ENCODE data around the gene ORAI3. TPM values are rescaled to one million over a fixed set of nuclear protein-coding genes. Genes with fewer than 3 reads are reported as not detected.
A peak's percentile ranks its signal among the peaks of the same experiment; 100 is the strongest.

The ORAI3 gene
- total RNA-seq, result 39.0 TPM

DNA sequence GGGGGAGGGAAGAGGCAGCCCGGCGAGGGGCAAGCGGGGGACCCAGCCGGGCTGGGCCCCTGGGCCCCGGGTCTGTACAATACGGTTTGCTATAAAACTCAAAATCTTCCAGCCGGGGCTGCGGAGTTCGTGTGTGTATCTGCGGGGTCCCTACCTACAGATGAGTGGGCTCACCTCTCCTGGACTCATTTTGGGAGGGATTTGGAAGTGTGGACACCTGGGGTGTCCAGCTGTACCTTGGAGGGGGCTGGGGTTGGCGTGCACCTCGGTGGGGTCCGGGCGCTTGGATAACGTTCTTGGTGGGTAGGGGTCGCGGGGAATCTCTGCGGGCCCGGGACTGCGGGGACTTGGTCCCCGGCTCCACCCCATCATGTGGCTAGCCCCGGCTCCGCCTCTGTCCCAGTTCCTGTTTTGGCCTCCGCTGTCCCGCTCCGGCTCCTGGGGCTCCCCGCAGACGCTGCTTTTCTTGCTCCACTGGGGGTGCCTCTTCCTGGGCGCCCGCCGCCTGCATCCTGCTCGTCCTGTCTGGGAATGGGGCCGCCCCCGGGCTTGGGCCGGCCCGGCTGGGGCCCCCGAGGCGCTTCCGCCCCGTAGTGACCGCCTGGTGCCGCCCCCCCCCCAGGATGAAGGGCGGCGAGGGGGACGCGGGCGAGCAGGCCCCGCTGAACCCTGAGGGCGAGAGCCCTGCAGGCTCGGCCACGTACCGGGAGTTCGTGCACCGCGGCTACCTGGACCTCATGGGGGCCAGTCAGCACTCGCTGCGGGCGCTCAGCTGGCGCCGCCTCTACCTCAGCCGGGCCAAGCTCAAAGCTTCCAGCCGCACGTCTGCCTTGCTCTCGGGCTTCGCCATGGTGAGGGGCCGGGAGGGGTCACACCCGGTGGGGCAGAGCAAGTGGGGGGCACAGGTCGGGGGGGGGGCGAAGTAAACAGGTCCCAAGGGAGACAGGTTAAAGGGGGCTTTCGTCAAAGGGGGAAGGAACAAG, at the start of gene ORAI3:
Gene ORAI3 (plus strand): TSS at position 402 of the 983 bp plus-strand sequence. CDS start 222 bp downstream, at position 624.
- Histone ChIP-seq H3K9me3 (no peaks in the 10 kb centered on the region), H3K27ac (peak within 1 kb of the TSS; percentile 90 to 93), H3K27me3 (no peaks in the 10 kb centered on the region), H3K4me1 (peaks cover 11 to 33% of the 10 kb centered on the region in 2 donors), H3K4me3 (peak within 1 kb of the TSS; percentile 81 to 92), H3K36me3 (peaks cover 6 to 10% of the 10 kb centered on the region in 2 donors)
- TF ChIP-seq, protein P1, sequence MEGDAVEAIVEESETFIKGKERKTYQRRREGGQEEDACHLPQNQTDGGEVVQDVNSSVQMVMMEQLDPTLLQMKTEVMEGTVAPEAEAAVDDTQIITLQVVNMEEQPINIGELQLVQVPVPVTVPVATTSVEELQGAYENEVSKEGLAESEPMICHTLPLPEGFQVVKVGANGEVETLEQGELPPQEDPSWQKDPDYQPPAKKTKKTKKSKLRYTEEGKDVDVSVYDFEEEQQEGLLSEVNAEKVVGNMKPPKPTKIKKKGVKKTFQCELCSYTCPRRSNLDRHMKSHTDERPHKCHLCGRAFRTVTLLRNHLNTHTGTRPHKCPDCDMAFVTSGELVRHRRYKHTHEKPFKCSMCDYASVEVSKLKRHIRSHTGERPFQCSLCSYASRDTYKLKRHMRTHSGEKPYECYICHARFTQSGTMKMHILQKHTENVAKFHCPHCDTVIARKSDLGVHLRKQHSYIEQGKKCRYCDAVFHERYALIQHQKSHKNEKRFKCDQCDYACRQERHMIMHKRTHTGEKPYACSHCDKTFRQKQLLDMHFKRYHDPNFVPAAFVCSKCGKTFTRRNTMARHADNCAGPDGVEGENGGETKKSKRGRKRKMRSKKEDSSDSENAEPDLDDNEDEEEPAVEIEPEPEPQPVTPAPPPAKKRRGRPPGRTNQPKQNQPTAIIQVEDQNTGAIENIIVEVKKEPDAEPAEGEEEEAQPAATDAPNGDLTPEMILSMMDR (IDR thresholded peaks at IDR 0.05), result no peak
- intact Hi-C loops (cut with DNase I), result loop anchor here (2.0 kb wide), 1 partner anchor 26 kb away; the partner anchor contains the start of gene FBXL19
- peak in 1 of 2 donors; percentile 86 for DNase-seq (ENCODE audit: low spot score in 2 of 2)

DNA sequence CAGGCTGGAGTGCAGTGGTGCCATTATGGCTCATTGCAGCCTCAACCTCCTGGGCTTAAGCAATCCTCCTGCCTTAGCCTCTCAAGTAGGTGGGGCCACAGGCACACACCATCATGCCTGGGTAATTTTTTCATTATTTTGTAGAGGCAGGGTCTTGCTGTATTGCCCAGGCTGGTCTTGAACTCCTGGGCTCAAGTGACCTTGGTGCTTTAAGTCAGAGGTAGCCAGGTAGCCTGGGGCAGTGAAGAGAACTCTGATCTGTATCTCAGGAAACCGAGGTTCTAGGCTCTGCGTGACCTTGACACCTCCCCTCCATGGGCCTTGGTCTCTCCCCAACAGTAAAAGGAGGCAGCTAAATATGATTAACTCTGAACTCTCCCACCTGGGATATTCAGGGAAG, 49.1 kb upstream of the ORAI3 start:
- intact Hi-C loops (cut with DNase I), result no loop called here
- no peaks in the 10 kb centered on the region for H3K36me3 ChIP-seq
- H3K27me3 ChIP-seq, result no peaks in the 10 kb centered on the region
- H3K4me3 ChIP-seq, result no peak overlapping the region
- no peak overlapping the region for H3K27ac ChIP-seq
- H3K4me1 ChIP-seq, result peaks cover 14 to 18% of the 10 kb centered on the region in 2 donors
- no peak for DNase-seq (ENCODE audit: low spot score in 2 of 2)
- H3K9me3 ChIP-seq, result no peaks in the 10 kb centered on the region
- TF ChIP-seq, protein P1 (IDR thresholded peaks at IDR 0.05), result no peak

DNA sequence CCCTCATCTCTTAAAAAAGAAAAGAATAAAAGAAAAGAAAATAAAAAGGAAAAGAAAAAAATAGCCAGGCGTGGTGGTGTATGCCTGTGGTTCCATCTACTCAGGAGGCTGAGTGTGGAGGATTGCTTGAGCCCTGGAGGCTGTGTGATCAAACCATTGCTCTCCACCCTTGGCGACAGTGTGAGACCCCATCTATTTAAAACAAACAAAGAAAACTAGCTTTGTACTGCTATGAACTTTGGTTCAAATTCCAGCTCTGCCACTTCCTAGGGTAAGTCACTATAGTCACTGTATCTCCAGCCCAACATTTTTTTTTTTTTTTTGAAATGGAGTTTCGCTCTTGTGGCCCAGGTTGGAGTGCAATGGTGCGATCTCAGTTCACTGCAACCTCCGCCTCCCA, 48.3 kb upstream of the ORAI3 start:
- no peak overlapping the region for H3K4me3 ChIP-seq
- TF ChIP-seq, protein P1 (IDR thresholded peaks at IDR 0.05), result no peak
- no peaks in the 10 kb centered on the region for H3K9me3 ChIP-seq
- peaks cover 10 to 11% of the 10 kb centered on the region in 2 donors for H3K4me1 ChIP-seq
- no peaks in the 10 kb centered on the region for H3K36me3 ChIP-seq
- no peaks in the 10 kb centered on the region for H3K27me3 ChIP-seq
- intact Hi-C loops (cut with DNase I), result no loop called here
- no peak overlapping the region for H3K27ac ChIP-seq
- no peak for DNase-seq (ENCODE audit: low spot score in 2 of 2)

DNA sequence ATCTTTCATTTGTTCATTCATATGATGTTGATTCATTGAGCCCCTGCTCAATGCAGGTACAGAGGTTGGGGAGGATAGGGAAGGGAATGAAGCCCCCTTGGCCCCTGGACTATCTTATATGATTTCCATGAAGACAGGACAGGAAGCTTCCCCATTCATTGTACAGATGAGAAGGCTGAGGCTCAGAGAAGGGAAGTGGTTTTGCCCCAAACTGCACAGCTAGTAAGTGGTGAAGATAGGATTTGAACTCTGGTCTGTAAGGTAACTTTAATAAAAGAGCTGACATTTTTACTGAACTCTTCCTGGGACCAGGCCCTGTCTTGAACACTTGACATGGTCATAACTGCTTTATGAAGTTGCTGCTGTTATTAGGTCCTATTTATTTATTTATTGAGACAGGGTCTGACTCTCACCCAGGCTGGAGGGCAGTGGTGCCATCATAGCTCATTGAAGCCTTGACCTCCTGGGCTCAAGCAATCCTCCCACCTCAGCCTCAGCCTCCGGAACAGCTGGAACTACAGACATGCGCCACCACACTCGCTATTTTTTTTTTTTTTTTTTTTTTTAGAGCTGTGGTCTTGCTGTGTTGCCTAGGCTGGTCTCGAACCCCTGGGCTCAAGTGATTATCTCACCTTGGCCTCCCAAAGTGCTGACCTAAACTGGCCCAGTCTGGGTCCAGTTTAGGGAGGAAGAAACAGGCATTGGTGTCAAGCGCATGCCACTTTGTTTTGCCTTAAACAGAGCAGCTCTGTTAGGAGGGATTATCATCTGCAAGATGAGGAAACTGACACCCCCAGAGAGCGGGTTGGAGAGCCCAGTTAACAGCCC, 47.5 kb upstream of the ORAI3 start:
- intact Hi-C loops (cut with DNase I), result loop anchor here (1.0 kb wide), 2 partner anchors 26 to 57 kb away; no protein-coding TSS in a partner anchor
- no peak for DNase-seq (ENCODE audit: low spot score in 2 of 2)
- Histone ChIP-seq H3K27ac (peak overlapping the region; percentile 71 to 92), H3K4me3 (peak overlapping the region; percentile 76 to 82), H3K27me3 (no peaks in the 10 kb centered on the region), H3K36me3 (no peaks in the 10 kb centered on the region), H3K4me1 (peaks cover 5 to 6% of the 10 kb centered on the region in 2 donors), H3K9me3 (no peaks in the 10 kb centered on the region)
- TF ChIP-seq, protein P1 (IDR thresholded peaks at IDR 0.05), result no peak

Data from ascending aorta (tissue), 2 donors.